GM19240 (cell line): ENCODE data around the gene CD177.
"Not testable (repeated sequence)": the region's sequence is repeated elsewhere in the genome, so short reads cannot be mapped to it uniquely, and the experiment has no call there.

ENCODE experiments used
- DNase-seq: peaks from one replicate; pipeline ENCODE4 v3.0.0; 2011; ENCODE audit warnings: low spot score; ENCODE audit not compliant: insufficient read length

CD177 gene, protein sequence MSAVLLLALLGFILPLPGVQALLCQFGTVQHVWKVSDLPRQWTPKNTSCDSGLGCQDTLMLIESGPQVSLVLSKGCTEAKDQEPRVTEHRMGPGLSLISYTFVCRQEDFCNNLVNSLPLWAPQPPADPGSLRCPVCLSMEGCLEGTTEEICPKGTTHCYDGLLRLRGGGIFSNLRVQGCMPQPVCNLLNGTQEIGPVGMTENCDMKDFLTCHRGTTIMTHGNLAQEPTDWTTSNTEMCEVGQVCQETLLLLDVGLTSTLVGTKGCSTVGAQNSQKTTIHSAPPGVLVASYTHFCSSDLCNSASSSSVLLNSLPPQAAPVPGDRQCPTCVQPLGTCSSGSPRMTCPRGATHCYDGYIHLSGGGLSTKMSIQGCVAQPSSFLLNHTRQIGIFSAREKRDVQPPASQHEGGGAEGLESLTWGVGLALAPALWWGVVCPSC

DNA sequence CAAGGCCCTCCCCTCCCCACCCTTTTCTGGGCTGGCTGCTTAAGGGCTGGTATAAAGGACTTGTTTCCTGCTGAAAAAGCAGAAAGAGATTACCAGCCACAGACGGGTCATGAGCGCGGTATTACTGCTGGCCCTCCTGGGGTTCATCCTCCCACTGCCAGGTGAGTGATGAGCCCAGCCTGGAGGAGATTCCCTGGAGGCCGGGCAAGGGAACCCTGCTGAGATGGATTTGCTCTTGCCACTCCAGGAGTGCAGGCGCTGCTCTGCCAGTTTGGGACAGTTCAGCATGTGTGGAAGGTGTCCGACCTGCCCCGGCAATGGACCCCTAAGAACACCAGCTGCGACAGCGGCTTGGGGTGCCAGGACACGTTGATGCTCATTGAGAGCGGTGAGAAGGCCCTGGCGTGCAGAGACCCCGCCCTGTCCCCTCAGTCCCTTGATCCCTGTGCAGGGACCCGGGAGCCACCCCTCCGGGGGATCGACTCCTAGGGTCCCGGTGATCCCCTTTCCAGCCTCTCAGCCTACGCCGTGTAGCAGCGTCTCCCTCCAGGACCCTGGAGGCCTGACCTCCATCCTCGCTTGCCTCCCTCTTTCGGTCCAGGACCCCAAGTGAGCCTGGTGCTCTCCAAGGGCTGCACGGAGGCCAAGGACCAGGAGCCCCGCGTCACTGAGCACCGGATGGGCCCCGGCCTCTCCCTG lies at the start of gene CD177:
CD177 (plus strand) TSS at position 81 of the 699 bp plus-strand sequence; CDS start at position 110, 29 bp downstream.
- DNase-seq = no peak

DNA sequence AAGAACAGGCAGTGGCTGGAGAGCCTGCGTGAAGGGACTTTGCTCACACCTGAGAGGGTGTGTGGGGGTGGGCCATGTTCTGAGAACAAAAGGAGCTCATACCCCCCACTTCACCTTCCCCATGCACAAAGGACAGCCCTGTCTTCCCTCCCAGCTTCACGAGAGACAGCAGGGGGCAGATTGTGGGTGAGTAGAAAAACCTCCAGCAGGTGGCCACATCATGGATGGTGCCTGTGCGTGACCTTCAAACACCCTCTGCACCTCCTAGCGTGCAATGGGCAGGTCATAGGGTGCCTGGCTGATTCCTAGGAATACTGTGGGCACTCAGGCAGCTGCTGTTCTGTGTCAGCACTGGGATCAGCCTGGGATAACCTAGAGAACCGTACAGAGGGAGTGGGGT lies 47.8 kb upstream of the CD177 start:
- DNase-seq = no peak

DNA sequence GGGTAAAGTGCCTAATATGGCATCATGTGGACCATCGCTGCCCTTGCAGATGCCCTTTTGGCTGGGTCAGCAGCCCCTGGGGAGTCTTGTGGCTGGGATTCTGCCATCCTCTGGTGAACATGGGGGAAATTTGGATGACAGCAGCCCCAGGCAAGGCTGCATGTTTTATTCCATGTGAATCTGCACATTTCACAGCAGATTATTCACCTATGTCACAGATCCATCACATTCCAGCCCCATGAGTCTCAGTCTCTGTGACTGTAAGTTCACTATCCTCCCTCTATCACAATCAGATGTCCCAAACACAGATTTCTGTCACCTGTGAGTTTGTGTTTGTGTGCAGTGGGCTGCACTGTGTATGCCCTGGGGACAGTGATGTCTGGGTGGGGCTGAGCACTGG lies 47.4 kb upstream of the CD177 start:
- no peak for DNase-seq

DNA sequence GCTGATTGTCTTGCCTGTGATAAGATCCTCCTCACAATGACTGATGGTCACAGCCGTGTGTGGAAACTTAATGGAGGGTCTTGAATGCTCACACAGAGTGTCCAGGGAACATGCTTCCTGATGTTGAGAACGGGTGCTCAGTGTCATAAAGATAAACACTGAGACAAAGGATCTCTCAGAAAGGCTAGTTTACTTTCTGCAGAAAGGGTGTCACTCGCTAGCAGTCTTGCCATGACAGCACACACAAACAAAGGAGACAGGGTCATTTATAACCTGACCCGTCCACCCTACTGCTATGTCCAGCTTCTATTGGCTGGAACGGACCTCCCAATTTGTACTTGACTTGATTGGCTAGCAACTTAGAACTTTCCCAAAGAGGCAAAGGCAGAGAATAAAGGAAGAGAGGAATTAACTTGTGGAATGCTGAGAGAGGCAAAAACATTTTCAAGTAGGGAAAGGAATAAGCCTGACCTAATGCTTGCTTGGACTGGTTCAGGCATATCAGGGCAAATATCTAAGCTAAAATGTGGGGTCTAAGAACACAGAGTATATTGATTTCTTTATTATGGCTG lies 45.2 kb upstream of the CD177 start:
- no peak for DNase-seq

DNA sequence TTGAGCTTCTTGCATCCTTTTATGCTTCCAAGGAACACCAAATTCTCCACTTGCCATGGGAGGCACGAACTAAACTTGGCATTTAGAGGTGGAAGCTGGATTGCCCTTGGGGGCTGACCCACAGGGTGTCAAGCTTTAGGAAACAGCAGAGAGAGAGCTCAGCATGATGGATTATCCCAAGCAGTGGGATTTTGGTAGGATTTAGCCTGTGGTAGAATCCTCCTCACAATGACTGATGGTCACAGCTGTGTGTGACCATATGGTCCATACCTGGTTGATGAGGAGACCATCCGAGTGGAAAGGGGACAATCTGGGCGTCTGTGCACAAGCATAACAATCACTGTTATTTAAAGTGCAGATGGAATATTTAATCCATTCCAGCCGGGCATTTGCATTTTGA lies 44.0 kb upstream of the CD177 start:
- DNase-seq = no peak

DNA sequence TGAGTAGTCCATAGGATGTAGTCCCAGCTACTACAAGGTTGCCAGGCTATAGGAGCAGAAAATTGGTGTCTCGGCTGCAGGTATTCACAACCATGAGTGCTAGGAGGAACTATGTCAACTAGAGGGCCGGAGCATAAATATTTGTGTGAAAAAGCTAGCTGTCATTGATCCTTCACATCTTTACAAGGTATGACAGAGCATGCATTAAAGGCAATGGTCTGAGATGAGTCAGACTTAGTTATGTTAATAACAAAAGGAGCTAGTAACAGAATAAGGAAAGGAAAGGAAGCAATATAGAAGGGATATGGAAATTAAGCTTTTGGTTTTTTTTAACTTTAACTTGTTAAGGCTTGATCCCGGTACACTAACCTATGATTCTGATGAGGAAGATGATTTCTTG lies 43.3 kb upstream of the CD177 start:
- DNase-seq = no peak

DNA sequence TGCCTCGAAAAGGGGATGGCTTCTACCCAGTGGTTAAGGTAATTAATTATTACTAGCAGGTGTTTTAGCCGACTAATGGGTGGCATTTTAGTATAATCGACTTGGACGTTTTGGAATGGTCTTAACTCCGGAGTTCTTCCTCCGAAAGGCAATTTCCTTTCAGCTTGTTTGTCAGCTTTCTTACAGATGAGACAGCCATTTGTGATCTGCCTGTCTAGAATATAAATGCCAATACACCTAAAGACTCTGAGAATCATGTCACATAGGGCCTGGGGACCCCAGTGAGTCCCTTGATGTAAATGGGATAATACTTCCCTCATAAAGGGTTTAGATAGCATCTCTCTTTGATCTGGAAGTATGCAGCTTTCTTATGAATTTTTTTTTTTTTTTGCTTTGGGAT lies 42.2 kb upstream of the CD177 start:
- no peak for DNase-seq

DNA sequence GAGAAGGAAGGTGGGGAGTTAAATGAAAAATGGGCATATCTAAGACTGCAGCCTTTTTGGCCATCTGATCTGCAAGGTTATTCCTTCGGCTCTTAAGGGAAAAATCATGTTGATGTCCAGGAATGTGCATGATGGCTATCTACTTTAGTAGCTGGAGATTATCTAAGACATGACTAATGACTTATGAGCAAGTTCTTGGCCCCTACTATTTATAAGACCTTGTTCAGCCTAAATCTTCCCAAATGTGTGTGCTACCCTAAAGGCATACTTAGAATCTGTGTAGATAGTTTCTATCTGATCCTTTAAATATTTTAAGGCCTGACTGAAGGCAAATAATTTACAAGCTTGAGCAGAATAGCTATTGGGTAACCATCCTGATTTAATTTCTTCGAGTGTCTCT lies 41.8 kb upstream of the CD177 start:
- no peak for DNase-seq

DNA sequence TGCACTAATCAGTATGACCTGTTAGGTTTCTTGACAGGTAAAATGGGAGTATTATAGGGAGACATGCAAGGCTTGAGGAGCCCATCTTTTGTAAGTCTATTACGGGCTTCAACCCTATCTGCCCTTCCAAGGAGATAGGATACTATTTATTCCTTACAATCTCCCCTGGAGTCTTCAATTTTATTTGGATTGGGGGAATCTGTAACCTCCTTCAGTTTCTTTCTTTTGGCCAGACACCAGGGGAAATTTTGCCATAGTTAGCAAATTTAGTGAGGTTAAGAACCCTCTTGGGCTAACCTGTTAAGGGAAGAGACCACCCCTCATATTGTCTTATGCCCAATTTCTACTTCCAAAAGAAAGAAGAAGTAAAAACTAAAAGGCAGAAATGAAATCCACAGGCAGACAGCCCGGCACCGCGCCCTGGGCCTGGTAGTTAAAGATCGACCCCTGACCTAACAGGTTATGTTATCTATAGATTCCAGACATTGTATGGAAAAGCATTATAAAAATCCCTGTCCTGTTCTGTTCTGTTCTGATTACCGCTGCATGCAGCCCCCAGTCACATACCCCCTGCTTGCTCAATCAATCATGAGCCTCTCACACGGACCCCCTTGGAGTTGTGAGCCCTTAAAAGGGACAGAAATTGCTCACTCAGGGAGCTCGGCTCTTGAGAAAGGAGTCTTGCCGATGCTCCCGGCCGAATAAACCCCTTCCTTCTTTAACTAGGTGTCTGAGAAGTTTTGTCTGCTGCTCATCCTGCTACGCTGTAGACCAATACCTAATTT lies 39.6 kb upstream of the CD177 start:
- no peak for DNase-seq

DNA sequence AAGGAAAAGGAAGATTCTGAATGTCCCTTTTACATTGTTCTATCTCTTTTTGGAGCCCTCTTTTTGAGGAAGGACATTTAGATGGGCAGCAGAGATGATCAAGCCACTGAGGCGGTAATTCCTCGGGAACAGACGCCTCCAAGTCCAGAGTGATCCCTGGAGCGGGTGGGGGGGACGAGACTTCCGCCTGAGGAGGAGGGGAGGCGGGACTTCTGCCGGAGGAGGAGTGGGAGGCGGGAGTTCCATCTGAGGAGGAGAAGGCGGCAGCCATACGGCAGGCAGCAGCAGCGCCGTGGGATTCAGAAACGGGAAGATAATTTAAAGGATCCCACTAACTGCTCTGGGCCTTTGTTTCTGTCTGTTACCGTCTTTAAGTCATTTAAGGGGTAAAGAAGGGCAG lies 37.6 kb upstream of the CD177 start:
- no peak for DNase-seq

DNA sequence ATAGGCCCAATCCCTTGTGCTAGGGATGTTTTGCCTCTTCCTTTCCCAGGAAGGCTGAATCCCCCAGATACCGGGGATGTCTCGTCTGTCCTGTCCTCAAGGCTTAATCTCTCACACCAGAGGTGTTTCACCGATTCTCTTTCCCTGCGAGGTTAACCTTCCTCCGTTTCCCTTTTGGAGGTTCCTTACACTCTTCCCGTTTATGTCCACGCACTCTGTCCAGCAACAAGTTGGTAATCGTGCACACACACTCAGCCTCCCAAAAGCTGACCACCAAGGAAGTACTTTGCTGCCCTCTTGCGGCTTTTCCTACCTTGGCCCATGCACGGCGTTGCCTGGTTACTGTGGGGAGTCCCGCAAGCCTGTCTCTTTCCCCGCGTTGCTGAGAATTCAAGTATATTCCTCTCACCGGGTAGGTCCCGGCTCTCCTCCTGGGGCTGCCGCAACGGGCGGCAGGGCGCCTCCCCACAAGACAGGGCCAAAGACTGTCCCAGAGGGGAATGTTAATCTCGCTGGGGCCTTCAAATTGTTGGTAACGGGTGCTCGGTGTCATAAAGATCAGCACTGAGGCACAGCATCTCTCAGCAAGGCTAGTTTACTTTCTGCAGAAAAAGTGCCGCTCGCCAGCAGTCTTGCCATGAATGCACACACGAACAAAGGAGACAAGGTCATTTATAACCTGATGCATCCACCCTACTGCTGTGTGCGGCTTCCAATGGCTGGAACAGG lies 36.7 kb upstream of the CD177 start:
- DNase-seq = no peak

DNA sequence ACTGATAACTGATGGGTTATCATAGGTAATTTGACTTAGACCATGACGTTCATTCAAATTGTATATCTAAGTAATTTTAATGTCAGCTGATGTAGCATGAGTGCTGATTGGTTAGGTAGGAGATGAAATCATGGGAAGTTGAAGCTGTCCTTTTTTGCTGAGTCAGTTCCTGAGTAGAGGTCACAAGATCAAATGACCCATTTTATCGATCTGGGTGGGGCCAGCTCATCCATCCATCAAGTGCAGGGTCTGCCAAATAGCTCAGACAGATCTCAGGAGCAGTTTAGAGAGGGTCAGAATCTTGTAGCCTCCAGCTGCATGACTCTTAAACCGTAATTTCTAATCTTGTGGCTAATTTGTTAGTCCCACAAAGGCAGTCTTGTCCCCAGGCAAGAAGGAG lies 35.3 kb upstream of the CD177 start:
- no peak for DNase-seq

DNA sequence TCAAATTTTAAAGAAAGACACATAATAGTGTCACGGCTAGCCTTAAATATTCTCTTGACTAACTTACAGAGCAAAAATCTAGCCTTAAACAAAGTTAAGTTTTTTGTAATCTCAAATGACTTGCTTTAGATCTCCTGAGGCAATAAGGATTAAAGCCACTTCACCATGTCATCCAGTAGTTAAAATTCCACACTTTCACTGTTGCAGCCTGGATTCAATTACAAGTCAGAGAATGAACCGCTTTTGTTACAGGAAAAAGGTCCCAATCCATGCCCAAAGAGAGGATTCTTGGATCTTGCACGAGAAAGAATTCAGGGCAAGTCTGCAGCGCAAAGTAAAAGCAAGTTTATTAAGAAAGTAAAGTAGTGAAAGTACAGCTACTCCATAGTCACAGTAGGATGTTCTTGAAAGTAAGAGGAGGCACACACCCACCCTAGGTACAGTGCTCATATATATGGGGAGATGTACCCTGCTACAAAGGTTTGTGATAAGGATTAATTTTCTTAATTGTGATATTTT lies 34.6 kb upstream of the CD177 start:
- DNase-seq = no peak

DNA sequence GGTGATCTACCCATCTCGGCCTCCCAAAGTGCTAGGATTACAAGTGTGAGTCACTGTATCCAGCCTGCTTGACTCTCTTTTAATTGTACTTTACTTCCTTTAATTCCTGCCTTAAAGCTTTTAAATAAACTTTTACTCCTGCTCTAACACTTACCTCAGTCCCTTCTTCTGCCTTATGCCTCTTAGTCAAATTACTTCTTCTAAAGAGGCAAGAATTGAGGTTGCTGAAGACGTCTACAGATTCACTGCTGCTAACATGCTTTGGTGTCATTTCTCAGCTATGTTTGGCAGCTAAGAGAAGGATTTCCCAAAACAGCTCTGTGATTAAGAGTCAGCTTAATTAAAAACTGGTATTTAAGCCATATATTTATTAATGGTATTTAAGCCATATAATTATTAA lies 32.9 kb upstream of the CD177 start:
- no peak for DNase-seq

DNA sequence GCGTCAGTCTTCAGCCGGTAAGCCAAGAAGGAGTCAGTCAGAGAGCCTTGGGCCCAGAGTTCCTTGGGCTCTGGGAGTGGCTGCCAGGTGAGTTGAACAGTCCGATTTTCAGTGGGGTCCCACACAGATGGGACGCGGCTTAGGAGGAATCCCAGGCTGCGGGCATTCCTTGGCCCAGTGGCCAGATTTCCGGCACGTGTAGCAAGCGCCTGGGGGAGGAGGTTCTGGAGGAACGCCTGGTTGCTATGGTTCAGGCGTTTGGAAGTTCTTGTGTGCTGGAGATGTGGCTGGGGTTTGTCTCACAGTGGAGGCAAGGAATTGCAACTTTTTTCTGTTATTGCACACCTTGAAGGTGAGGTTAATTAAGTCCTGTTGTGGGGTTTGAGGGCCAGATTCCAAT lies 26.7 kb upstream of the CD177 start:
- not testable (repeated sequence) for DNase-seq

DNA sequence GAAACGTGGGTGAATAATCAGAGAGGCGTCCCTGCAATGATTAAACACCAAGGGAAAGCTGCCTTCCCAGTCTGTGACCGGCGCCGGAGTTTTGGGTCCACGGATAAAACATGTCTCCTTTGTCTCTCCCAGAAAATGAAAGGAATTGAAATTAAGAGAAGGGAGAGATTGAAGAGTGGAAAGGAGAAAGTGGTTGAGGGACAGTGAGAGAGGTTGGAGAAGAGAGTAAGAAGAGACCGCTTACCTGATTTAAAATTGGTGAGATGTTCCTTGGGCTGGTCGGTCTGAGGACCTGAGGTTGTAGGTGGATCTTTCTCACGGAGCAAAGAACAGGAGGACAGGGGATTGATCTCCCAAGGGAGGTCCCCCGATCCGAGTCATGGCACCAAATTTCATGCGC lies 24.9 kb upstream of the CD177 start:
- DNase-seq = not testable (repeated sequence)

DNA sequence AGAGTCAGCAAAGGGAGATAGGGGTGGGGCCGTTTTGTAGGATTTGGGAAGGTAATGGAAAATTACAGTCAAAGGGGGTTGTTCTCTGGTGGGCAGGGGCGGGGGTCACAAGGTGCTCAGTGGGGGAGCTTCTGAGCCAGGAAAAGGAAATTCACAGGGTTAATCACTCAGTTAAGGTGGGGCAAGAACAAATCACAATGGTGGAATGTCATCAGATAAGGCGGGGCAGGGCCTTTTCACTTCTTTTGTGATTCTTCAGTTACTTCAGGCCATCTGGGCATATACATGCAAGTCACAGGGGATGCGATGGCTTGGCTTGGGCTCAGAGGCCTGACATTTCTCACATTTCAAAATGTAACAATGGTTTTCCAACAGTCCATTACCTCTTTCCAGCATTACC lies 24.4 kb upstream of the CD177 start:
- DNase-seq = not testable (repeated sequence)

DNA sequence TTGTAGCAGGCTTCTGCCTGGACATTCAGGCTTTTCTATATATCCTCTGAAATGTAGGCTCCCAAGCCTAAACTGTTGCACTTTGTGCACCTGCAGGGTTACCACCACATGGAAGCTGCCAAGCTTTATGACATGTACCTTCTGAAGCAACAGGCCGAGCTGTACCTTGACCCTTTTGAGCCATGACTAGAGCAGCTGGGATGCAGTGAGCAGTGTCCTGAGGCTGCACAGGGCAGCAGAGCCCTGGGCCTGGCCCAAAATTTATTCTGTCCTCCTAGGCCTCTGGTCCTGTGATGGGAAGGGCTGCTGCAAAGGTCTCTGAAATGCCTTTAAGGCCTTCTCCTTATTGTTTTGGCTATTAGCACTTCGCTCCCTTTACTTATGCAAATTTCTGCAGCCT lies 23.5 kb upstream of the CD177 start:
- no peak for DNase-seq

DNA sequence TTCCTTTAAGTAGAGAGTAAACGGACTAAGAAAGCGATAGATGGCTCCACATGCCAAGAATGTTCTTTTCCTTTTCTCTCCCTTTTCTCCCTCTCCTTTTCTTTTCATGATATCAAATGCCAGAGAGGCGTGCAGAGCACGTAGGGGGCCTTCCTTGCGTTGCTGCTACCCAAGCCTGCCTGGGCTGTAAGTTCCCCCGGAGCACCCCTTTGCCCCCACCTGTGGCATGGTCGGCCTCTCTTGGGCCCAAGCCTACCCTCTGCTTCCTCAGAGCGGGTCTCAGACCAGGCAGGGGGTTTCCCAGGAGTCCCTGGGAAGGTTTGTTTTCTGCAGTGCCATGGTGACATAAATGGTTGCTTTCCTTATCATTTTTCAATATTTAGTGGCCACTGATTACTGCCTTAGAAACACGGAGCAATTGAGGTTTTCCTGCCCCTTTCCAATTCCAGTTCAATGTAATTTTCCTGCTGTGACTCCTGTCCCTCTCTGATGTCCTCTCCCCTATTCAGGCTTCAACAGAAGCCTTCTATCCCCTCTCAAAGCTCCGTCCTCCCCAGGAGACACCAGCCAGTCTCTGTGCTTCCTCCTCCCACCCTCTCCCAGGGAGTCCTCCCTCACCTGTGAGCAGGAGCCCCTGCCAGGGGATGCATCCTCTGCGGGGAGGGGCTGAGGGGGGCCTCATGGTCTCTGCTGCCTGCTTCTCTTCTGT lies 22.6 kb upstream of the CD177 start:
- no peak for DNase-seq

DNA sequence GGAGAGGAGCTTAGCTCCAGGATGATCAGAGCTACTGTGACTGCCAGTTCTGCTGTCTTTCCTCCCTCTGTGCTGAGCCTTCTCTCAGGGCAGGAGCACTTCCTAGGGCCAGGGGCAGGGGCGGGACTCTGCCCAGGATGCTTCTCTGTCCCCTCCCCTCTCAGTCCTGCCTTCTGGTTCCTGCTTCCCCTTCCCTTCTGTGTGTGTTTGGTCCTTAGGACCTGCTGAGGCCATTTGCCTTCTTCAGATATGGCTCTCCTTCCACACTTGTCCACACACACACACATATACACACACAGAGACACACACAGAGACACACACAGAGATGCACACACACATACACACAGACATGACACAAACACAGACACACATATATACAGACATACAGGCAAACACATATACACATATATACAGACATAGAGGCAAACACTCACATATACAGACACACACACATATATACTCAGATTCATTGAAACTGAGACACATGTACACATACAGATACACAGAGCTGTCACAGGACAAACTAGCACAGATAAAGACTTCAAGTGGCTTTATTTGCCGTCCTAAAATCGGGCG lies 22.0 kb upstream of the CD177 start:
- DNase-seq = no peak
